ENCODE measurements around the gene OSBPL6.
"Not testable (repeated sequence)": the region's sequence is repeated elsewhere in the genome, so short reads cannot be mapped to it uniquely, and the experiment has no call there.

DNA sequence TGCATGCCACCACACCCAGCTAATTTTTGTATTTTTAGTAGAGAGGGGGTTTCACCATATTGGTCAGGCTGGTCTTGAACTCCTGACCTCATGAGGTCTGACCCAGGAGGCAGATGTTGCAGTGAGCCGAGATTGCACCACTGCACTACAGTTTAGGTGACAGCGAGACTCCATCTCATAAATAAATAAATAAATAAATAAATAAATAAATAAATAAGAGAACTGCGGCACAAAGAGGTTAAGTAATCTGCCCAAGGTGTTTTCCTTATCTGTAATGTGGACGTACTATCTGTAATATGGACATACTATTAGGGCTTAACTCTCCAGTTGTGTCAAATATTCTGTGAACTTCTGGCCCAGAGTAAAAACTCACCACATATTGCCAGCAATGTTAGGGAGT is 4.1 kb downstream of the OSBPL6 start:
- TF ChIP-seq, protein P1, sequence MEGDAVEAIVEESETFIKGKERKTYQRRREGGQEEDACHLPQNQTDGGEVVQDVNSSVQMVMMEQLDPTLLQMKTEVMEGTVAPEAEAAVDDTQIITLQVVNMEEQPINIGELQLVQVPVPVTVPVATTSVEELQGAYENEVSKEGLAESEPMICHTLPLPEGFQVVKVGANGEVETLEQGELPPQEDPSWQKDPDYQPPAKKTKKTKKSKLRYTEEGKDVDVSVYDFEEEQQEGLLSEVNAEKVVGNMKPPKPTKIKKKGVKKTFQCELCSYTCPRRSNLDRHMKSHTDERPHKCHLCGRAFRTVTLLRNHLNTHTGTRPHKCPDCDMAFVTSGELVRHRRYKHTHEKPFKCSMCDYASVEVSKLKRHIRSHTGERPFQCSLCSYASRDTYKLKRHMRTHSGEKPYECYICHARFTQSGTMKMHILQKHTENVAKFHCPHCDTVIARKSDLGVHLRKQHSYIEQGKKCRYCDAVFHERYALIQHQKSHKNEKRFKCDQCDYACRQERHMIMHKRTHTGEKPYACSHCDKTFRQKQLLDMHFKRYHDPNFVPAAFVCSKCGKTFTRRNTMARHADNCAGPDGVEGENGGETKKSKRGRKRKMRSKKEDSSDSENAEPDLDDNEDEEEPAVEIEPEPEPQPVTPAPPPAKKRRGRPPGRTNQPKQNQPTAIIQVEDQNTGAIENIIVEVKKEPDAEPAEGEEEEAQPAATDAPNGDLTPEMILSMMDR (IDR thresholded peaks at IDR 0.05) = not testable (repeated sequence)
- not testable (repeated sequence) for TF ChIP-seq POLR2A (IDR thresholded peaks at IDR 0.05)

Measured in lower leg skin (tissue), 3 donors.